ENCODE measurements around the gene MRPL39. TPM values are rescaled to one million over a fixed set of nuclear protein-coding genes. Genes with fewer than 3 reads are reported as not detected.
"Not testable (repeated sequence)": the region's sequence is repeated elsewhere in the genome, so short reads cannot be mapped to it uniquely, and the experiment has no call there.

MRPL39 gene
- total RNA-seq = 59.4 TPM
- long read RNA-seq, transcript MRPL39-202 (10 exons, 1,110 nt) = major isoform, 27 of 32 reads
- long read RNA-seq, partial matches to known transcripts = 3 of 32 reads
- long read RNA-seq, other reads (novel, unspliced or antisense) = 2 of 32 reads

GRCh38 chr21:25607151-25608043, at the start of gene MRPL39:
TSS of gene MRPL39 (minus strand) at chr21:25607481. CDS start at chr21:25607475, 6 bp downstream.
- DNase-seq (ENCODE audit: missing footprints) (peak; percentile 95), ATAC-seq (peak; percentile 98)
- intact Hi-C loops (cut with DNase I) = loop anchor here (1.0 to 5.0 kb wide), 4 partner anchors 31 to 150 kb away; partner anchors contain the start of gene JAM2

GRCh38 chr21:25656412-25656811, 49.1 kb upstream of the MRPL39 start:
- no peak for ATAC-seq
- intact Hi-C loops (cut with DNase I) = no loop called here

GRCh38 chr21:25649146-25649545, 41.9 kb upstream of the MRPL39 start:
- DNase-seq (ENCODE audit: missing footprints) (no peak), ATAC-seq (no peak)
- intact Hi-C loops (cut with DNase I) = no loop called here

More at GRCh38 chr21:25656412-25656811, 49.1 kb upstream of the MRPL39 start:
- no peak for DNase-seq (ENCODE audit: missing footprints)

DNA sequence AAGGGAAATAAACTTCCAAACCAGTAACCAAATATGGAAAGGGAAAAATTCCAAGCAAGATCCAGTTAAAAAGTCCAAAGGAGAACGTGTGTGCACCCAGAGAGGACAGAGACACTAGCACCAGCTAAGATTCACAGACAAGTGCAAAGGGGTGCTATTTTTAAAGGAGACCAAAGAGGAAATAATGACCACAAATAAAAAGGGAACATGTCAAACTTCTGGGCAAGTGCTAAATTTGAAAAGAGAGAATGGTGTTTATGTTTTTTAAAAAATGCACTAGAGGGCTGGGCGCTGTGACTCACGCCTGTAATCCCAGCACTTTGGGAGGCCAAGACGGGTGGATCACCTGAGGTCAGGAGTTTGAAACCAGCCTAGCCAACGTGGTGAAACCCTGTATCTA, 40.4 kb upstream of the MRPL39 start:
- intact Hi-C loops (cut with DNase I) = no loop called here
- DNase-seq (ENCODE audit: missing footprints) (no peak), ATAC-seq (no peak)

DNA sequence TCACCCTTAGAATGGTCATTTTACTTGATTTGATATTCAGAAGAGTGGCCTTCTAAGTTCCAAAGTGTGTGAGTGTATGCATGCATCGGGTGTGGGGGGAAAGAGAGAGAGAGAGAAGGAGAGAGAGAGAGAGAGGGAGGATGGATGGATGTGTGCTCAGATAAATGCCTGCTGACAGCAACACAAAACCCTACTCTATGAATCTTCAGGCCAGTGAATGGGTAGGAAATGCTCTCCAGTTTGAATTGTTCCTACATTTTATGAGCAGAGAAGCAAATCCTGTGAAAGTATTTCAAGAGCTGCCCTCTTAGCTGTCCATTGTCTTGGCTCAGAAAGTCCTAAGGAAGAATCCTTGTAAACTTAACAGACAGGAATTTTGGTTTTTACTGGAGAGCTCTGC, 39.2 kb upstream of the MRPL39 start:
- ATAC-seq = no peak
- no peak for DNase-seq (ENCODE audit: missing footprints)
- intact Hi-C loops (cut with DNase I) = no loop called here

DNA sequence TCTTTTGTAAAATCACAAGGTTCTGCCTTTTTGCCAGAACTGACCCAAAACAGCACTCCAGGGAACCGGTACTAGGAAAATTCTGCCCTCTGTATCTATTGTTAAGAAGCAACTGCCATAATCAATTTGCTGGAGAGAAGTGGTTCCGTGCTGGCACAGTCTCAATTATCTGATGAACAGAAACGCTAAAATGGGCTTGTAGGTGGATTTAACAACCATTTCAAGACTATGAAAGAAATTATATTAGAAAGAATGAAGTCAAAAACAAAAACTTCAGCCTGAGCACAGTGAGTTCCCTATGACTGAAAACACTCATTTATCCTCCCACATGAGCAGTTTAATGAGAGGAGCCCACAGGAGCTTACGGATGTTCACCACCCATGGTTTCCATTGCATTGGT, 36.2 kb upstream of the MRPL39 start:
- no peak for ATAC-seq
- intact Hi-C loops (cut with DNase I) = loop anchor here (5.0 kb wide), 1 partner anchor 44 kb away; no protein-coding TSS in a partner anchor
- no peak for DNase-seq (ENCODE audit: missing footprints)

- ATAC-seq = no peak
- intact Hi-C loops (cut with DNase I) = loop anchor here (1.0 to 5.0 kb wide), 3 partner anchors 29 to 68 kb away; no protein-coding TSS in a partner anchor
Measured at GRCh38 chr21:25640943-25641292, 33.6 kb upstream of the MRPL39 start.

GRCh38 chr21:25640202-25640942, 33.1 kb upstream of the MRPL39 start:
- DNase-seq (ENCODE audit: missing footprints) = peak; percentile 70
- intact Hi-C loops (cut with DNase I) = loop anchor here (1.0 to 5.0 kb wide), 3 partner anchors 30 to 68 kb away; no protein-coding TSS in a partner anchor
- peak; percentile 51 for ATAC-seq

More at GRCh38 chr21:25640943-25641292, 33.6 kb upstream of the MRPL39 start:
- no peak for DNase-seq (ENCODE audit: missing footprints)

- intact Hi-C loops (cut with DNase I) = loop anchor here (1.0 to 5.0 kb wide), 5 partner anchors 31 to 95 kb away; partner anchors contain the start of genes ATP5PF and GABPA
- peak; percentile 81 for ATAC-seq
- peak; percentile 73 for DNase-seq (ENCODE audit: missing footprints)
Measured at GRCh38 chr21:25639551-25640201, 32.4 kb upstream of the MRPL39 start.

DNA sequence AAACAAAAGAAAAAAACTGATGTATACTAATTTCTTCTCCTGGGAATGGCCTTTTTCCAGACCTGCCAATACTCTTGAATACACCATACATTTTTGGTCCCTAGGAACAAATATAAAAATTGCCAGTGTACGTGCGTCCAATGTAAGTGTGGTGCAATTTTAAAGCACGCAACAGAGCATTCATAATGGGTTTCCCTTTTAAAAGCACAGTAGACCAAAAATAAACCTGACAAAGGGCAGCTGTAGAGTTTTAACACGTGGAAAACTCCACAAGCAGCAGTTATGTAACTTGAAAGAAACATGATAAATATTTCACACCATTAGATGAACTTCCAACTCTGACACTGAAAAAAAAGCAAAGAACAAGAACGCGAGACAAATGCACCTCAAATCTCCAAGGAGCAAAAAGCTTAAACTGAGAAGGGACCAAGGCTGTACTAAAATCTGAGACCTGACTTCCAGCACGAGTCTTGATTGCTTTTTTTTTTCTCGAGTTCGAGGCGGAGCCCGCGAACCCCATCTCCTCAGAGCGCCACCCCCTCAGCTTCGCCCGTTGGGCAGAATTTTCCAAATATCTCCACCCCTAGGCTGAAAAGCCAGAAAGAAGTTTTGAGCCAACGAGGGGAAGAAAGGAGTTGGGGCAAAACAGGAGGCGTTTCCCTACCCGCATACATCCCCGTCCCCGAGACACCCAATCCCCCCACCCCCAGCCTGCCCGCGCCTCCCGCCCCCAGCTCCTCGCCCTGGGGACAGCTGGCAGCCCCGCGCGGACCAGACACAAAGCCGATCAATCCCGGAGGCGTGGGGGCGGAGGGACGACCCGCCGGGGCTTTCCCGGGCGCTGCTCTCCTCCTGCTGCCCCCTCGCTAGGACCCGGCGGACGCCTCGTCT, 31.6 kb upstream of the MRPL39 start, which contains the start of gene JAM2:
TSS of gene JAM2 (plus strand) at position 599 of the 891 bp plus-strand sequence. CDS start 564 bp downstream, outside the sequence.
- intact Hi-C loops (cut with DNase I) = loop anchor here (2.0 kb wide), 2 partner anchors 30 to 96 kb away; partner anchors contain the start of genes ATP5PF and GABPA
- DNase-seq (ENCODE audit: missing footprints) (peak; percentile 75), ATAC-seq (peak; percentile 64)

- intact Hi-C loops (cut with DNase I) = loop anchor here (2.0 kb wide), 2 partner anchors 29 to 97 kb away; partner anchors contain the start of genes ATP5PF and GABPA
- DNase-seq (ENCODE audit: missing footprints) = no peak
- ATAC-seq = no peak
Measured at GRCh38 chr21:25637851-25638659, 30.8 kb upstream of the MRPL39 start.

DNA sequence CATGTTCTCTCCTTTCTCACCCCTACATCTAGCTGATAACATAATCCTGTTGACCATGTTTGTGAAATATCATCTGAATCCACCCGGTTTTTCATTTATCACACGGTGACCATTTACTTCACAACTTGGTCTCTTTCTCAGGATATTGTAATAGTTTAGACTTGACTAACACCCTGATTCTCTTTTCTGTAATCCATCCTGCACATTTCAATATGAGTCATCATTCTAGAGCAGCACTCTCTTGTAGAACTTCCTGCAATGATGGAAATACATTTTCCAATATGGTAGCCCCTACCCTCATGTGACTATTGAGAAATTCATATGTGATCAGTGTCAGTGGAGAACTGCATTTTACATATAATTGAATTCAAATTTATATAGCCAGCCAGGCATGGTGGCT, 29.4 kb upstream of the MRPL39 start:
- DNase-seq (ENCODE audit: missing footprints) = no peak

GRCh38 chr21:25635310-25635709, 28.0 kb upstream of the MRPL39 start:
- ATAC-seq (no peak), DNase-seq (ENCODE audit: missing footprints) (no peak)
- intact Hi-C loops (cut with DNase I) = no loop called here

More for the DNA sequence above, 29.4 kb upstream of the MRPL39 start:
- intact Hi-C loops (cut with DNase I) = no loop called here
- ATAC-seq = no peak

- no peak for DNase-seq (ENCODE audit: missing footprints)
- no peak for ATAC-seq
- intact Hi-C loops (cut with DNase I) = no loop called here
Measured at GRCh38 chr21:25632296-25632695, 25.0 kb upstream of the MRPL39 start.

GRCh38 chr21:25626757-25627156, 19.5 kb upstream of the MRPL39 start:
- intact Hi-C loops (cut with DNase I) = no loop called here
- no peak for ATAC-seq

DNA sequence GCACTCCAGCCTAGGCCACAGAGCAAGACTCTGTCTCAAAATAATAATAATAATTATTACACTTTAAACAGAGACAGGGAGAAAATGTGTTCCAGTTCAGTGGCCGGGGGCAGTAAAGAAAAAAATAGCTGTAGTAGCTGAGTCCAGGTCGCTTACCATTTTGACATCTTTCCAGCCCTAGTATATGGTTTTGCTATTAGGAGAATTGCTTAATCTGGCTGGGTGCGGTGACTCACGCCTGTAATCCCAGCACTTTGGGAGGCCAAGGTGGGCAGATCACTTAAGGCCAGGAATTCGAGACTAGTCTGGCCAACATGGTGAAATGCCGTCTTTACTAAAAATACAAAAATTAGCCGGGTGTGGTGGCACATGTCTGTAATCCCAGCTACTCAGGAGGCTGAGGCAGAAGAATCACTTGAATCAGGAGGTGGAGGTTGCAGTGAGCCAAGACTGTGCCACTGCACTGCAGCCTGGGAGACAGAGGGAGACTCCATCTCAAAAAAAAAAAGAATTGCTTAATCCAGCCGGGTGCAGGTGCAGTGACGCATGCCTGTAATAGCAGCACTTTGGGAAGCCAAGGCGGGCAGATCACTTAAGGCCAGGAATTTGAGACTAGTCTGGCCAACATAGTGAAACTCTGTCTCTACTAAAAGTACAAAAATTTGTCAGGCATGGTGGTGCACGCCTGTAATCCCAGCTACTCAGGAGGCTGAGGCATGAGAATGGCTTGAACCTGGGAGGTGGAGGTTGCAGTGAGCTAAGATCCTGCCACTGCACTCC, 18.7 kb upstream of the MRPL39 start:
- ATAC-seq; intact Hi-C loops (cut with DNase I); DNase-seq (ENCODE audit: missing footprints): not testable (repeated sequence)

More at GRCh38 chr21:25626757-25627156, 19.5 kb upstream of the MRPL39 start:
- DNase-seq (ENCODE audit: missing footprints) = no peak
